ENCODE data around the gene CIAO3. TPM values are rescaled to one million over a fixed set of nuclear protein-coding genes. Genes with fewer than 3 reads are reported as not detected.
A peak's percentile ranks its signal among the peaks of the same experiment; 100 is the strongest.

CIAO3 gene
- total RNA-seq, 1 experiment from 2014 or later: 32.8 TPM

DNA sequence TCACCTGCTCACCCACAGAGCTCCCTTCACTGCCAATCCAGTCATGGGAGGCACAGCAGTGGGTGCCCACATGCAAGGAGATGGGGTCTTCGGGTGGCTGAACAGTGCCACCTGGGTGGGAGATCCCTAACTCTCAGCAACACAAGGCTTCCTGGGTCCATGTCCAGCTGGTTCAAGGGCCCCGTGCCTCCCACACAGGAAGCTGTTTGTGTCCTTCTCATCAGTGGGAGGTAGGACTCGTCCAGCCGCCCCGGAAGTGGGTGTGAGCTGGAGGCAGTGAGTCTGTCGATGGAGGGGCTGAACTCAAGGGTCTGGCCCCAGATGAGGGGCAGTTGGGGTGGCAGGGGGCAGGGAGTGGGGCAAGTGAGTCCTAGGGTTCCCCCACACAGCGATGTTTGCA, 36.8 kb downstream of the CIAO3 start:
- Histone ChIP-seq H3K79me2 (ENCODE audit: insufficient read depth, low read length) (peaks cover 38% of the 10 kb centered on the region), H3K36me3 (ENCODE audit: control insufficient read depth in 1 of 2, insufficient read depth in 2 of 2, low read length in 2 of 2) (no peaks in the 10 kb centered on the region; a peak in 2 of 4 replicates), H2AFZ (ENCODE audit: low read depth, low read length, poor library complexity, severe bottlenecking) (no peak overlapping the region), H3K9me3 (ENCODE audit: control insufficient read depth in 1 of 2, insufficient read depth in 1 of 2, low read depth in 1 of 2, low read length in 2 of 2) (no peaks in the 10 kb centered on the region), H3K4me1 (ENCODE audit: control insufficient read depth in 1 of 2, insufficient read depth in 2 of 2, low read length in 2 of 2) (peaks cover 0 to 21% of the 10 kb centered on the region in 2 experiments; a peak in 3 of 4 replicates), H3K4me2 (ENCODE audit: low read length) (peak overlapping the region; percentile 97), H3K27ac (ENCODE audit: low read depth, low read length) (peak overlapping the region; percentile 87), H3K4me3 (replicated peaks in 1 of 2; ENCODE audit: low read depth in 1 of 2, low read length in 2 of 2) (peak overlapping the region; percentile 77 to 92), H3K9ac (ENCODE audit: low read length) (peak overlapping the region; percentile 91), H3K9me2 (ENCODE audit: insufficient read depth) (no peaks in the 10 kb centered on the region), H4K20me1 (ENCODE audit: insufficient read depth) (no peaks in the 10 kb centered on the region), H3K27me3 (ENCODE audit: insufficient read depth, low read length) (no peaks in the 10 kb centered on the region)
- ChIA-PET CTCF (interaction anchor here (1.2 kb wide), 1 partner anchor 16 kb away, joined by 3 read pairs; no protein-coding TSS in a partner anchor), RAD21 (ENCODE audit: low non-redundant PET in 1 of 2, low total read pairs in 2 of 2, uncharacterized antibody in 2 of 2, unreplicated experiment in 2 of 2) (no interaction called here), POLR2A (no interaction called here)
- DNase-seq (ENCODE audit: low read depth, low spot score) (no peak), ATAC-seq (no peak)
- intact Hi-C loops (cut with micrococcal nuclease): no loop called here
- BruUV-seq (replicated peaks): no TSS peak
- TF ChIP-seq SP1 (IDR thresholded peaks at IDR 0.05; ENCODE audit: low read depth): no peak
- TF ChIP-seq ZFX (IDR thresholded peaks at IDR 0.05): no peak
- TF ChIP-seq SIN3A (IDR thresholded peaks at IDR 0.05; ENCODE audit: low read depth): no peak
- no peak for TF ChIP-seq FOSL1 (IDR thresholded peaks at IDR 0.05; ENCODE audit: low read depth)
- no peak for TF ChIP-seq TCF7L2 (IDR thresholded peaks at IDR 0.05; ENCODE audit: borderline replicate concordance, extremely low read depth, insufficient read depth, insufficient read length)
- TF ChIP-seq CBX3 (IDR thresholded peaks at IDR 0.05; ENCODE audit: low read depth): no peak
- no peak for TF ChIP-seq JUND (IDR thresholded peaks at IDR 0.05)
- TF ChIP-seq, protein P1, sequence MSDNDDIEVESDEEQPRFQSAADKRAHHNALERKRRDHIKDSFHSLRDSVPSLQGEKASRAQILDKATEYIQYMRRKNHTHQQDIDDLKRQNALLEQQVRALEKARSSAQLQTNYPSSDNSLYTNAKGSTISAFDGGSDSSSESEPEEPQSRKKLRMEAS (IDR thresholded peaks at IDR 0.05): no peak
- no peak for TF ChIP-seq REST (IDR thresholded peaks at IDR 0.05; ENCODE audit: low read depth)
- no peak for TF ChIP-seq EZH2phosphoT487 (IDR thresholded peaks at IDR 0.05; ENCODE audit: borderline replicate concordance)
- no peak for TF ChIP-seq CEBPB (IDR thresholded peaks at IDR 0.05; ENCODE audit: low read depth)
- TF ChIP-seq EGR1 (IDR thresholded peaks at IDR 0.05; ENCODE audit: low read depth): no peak
